ENCODE measurements around the gene RERE.

Gene RERE

DNA sequence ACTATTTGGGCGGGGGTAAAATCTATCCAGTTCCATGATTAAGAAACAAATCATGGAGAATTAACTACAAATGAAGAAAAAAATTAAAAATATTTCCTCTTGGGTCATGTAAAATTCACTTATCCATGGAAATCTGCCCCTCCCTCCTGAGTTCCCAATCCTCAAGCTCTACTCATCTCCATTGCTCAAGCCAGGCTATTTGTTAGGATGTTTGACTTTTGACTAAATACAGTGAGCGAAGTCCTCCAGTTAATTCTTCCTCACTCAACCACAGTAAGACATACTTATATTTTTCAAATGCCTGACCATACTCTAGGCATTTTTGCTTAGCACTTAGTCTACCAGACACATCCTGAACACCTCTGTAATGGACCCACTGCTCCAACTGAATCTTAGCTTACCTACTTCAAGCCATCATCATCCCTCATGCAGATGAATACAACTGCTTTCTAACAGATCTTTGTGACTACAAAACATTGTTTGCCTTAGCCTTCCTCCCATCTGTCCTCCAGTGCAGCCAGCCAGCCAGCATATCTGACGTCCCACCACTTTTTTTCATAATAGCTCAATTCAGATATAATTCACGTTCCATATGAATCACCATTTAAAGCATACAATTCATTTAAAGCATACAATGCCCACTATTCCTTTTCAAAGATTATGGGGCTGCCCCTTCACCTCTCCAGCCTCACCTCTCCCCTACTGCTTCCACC lies 154.2 kb downstream of the RERE start:
- in situ Hi-C loops (cut with MboI; ENCODE audit: low pct_unique_long_range_greater_than_20kb, low sequenced_read_pairs): no loop called here
- DNase-seq: no peak

DNA sequence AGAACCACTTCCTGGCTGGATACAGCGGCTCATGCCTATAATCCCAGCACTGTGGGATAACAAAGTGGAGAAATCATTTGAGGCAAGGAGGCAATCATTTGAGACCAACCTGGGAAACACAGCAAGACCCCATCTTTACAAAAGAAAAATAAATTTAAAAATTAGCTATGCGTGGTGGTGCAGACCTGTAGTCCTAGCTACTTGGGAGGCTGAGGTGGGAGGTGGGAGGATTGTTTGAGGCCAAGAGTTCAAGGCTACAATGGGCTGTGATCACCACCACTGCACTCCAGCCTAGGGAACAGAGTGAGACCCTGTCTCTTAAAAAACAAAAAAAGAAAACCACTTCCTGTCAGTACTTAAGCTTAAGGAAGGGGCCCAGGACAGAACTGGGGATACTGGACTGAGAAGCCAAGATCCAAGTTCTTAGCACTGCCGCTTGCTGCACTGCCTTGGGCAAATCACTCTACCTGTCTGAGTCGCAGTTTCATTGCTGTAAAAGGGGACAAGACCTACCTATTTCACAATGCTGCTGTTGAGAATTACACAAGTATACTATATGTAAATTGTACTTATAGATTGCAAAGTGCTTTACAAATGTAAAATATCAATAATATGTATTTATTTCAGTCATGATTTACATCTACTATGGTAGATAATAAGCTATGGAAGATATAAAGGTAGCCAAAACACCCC lies 154.9 kb downstream of the RERE start:
- in situ Hi-C loops (cut with MboI; ENCODE audit: low pct_unique_long_range_greater_than_20kb, low sequenced_read_pairs): no loop called here
- no peak for DNase-seq

DNA sequence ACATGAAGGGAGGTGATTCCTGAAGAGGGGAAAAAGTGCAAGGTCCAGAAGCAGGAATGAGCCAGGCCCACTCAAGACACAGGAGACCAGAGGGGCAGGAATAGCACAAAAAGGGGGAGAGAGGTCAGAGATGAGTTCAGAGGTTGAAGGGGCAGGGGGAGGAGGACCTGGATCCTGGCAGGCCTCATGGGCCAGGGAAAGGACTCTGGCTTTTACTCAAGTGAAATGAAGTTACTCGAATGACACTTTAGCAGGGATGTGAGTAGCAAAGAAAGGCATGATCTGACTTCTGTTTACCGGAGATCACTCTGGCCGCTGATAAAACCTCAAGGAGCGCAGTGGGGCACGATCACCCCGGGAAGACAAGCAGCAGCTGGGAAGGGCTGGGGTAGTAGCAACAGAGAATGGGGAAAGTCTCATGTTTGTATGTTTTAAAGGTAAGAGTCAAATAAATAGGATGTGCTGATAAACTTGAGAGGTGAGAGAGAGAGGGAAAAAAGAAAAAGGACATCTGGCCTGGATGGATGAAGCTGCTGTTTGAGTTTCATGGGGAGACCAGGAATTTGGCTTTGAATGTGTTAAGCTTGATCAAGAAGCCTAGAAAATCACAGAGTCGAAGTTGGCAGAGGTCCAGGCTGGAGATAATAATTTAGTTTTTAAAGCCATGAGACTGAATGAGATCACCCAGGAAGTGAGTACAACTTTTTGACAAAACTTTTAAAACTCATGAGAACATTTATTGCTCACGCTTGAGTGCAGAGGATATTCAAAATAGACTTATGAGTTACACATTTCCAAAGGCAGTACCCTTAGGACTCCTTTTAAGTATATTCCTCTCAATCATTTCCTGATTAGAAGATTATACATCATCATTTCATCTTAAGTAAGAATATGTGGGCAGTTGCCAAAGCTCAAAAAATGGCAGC lies 156.0 kb downstream of the RERE start:
- in situ Hi-C loops (cut with MboI; ENCODE audit: low pct_unique_long_range_greater_than_20kb, low sequenced_read_pairs): no loop called here
- no peak for DNase-seq

GRCh38 chr1:8660411-8660828 lies 157.0 kb downstream of the RERE start:
- in situ Hi-C loops (cut with MboI; ENCODE audit: low pct_unique_long_range_greater_than_20kb, low sequenced_read_pairs): no loop called here
- DNase-seq: no peak

DNA sequence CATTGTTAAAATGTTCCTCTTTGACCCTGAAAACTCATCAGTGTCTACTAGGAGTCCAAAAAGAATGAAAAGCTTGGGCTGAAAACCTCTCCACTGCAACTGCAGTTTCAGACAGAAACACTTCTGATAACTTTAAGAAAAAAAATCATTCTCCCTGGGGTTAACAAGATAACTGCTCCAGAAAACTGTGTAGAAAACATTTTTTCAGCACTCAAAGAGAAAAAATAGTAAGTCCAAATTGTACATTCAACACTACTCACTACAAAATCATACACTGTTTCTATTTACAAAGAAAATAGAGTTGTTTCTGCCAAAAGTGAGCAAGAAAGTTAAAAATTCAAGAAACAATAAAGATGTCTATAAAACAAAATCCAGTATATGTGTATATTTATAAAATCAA lies 157.8 kb downstream of the RERE start:
- in situ Hi-C loops (cut with MboI; ENCODE audit: low pct_unique_long_range_greater_than_20kb, low sequenced_read_pairs): no loop called here
- DNase-seq: no peak

GRCh38 chr1:8653878-8654277 lies 163.6 kb downstream of the RERE start:
- in situ Hi-C loops (cut with MboI; ENCODE audit: low pct_unique_long_range_greater_than_20kb, low sequenced_read_pairs): no loop called here
- no peak for DNase-seq

DNA sequence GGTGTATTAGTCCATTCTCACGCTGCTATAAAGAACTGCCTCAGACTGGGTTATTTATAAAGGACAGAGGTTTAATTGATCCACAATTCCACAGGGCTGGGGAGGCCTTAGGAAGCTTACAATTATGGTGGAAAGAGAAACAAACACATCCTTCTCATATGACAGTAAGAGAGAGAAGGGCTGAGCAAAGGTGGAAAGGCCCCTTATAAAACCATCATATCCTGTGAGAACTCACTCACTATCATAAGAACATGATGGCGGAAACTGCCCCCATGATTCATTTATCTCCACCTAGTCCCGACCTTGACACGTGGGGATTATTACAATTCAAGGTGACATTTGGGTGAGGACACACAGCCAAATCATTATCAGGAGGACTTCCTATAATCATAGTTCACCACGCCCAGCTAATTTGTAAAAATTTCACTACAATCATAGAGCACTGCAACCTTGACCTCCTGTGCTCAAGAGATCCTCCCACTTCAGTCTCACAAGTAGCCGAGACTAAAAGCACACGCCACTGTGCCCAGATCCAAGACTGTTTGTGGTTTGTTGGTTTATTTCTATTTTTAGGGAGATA lies 164.9 kb downstream of the RERE start:
- DNase-seq: no peak
- in situ Hi-C loops (cut with MboI; ENCODE audit: low pct_unique_long_range_greater_than_20kb, low sequenced_read_pairs): no loop called here

GRCh38 chr1:8651962-8652361 lies 165.5 kb downstream of the RERE start:
- in situ Hi-C loops (cut with MboI; ENCODE audit: low pct_unique_long_range_greater_than_20kb, low sequenced_read_pairs): no loop called here
- DNase-seq: no peak

DNA sequence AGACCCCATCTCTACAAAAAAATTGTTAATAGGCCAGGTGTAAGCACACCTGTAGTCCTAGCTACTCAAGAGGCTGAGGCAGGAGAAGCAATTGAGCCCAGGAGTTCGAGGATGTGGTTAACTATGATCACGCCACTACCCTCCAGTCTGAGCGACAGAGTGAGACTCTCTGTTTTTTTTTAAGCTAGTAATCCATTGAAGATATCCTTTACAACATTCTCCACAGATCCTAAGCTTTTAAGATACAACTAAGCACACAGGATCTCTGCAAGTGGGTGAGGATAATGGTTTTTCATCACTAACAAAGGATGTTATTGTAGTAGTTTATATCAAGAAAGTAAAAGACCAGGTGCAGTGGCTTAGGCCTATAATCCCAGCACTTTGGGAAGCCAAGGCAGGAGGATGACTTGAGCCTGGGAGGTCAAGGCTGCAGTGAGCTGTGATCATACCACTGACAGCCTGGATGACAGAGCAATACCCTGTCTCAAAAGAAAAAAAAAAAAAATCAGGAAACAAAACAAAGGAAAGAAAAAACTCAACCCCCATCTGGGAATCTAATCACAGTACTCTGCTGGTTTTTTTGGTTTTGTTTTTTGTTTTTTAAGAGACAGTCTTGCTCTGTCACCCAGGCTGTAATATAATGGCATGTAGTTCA lies 166.1 kb downstream of the RERE start:
- no peak for DNase-seq
- in situ Hi-C loops (cut with MboI; ENCODE audit: low pct_unique_long_range_greater_than_20kb, low sequenced_read_pairs): no loop called here

DNA sequence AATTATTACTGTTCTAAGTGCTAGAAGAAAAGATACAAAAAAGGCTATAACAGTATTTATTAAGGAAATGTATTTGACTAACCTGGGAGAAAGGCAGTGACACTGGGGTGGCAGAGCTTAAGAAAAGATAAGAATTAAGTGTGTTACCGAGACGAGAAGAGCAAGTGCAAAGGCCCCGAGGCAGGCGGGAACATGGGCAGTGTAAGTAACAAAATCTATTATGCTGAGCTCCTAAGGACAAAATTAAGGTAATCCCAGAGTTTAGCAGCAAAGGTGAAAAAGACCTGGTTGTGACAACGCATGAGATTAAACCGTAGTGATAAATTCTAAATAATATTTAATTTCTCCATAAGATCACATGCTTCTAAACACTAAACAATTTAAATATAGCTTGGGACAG lies 167.6 kb downstream of the RERE start:
- in situ Hi-C loops (cut with MboI; ENCODE audit: low pct_unique_long_range_greater_than_20kb, low sequenced_read_pairs): no loop called here

GRCh38 chr1:8649027-8649426 lies 168.4 kb downstream of the RERE start:
- in situ Hi-C loops (cut with MboI; ENCODE audit: low pct_unique_long_range_greater_than_20kb, low sequenced_read_pairs): no loop called here
- no peak for DNase-seq

More for the DNA sequence above, 167.6 kb downstream of the RERE start:
- DNase-seq: no peak

GRCh38 chr1:8646996-8647395 lies 170.4 kb downstream of the RERE start:
- no peak for DNase-seq

DNA sequence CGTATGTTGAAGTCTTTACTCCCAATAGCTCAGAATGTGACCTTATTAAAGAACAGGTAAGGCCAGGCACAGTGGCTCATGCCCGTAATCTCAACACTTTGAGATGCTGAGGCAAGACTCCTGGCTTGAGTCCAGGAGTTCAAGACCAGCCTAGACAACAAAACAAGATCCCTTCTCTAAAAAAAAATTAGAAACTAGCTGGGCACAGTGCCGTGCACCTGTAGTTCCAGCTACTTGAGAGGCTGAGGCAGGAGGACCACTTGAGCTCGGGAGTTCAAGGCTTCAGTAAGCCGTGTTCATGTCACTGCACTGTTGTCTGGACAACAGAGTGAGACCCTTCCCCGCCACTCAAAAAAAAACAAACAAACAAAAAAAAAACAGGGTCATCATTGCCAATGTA lies 171.3 kb downstream of the RERE start:
- DNase-seq: no peak
- in situ Hi-C loops (cut with MboI; ENCODE audit: low pct_unique_long_range_greater_than_20kb, low sequenced_read_pairs): no loop called here

More at GRCh38 chr1:8646996-8647395, 170.4 kb downstream of the RERE start:
- in situ Hi-C loops (cut with MboI; ENCODE audit: low pct_unique_long_range_greater_than_20kb, low sequenced_read_pairs): no loop called here

DNA sequence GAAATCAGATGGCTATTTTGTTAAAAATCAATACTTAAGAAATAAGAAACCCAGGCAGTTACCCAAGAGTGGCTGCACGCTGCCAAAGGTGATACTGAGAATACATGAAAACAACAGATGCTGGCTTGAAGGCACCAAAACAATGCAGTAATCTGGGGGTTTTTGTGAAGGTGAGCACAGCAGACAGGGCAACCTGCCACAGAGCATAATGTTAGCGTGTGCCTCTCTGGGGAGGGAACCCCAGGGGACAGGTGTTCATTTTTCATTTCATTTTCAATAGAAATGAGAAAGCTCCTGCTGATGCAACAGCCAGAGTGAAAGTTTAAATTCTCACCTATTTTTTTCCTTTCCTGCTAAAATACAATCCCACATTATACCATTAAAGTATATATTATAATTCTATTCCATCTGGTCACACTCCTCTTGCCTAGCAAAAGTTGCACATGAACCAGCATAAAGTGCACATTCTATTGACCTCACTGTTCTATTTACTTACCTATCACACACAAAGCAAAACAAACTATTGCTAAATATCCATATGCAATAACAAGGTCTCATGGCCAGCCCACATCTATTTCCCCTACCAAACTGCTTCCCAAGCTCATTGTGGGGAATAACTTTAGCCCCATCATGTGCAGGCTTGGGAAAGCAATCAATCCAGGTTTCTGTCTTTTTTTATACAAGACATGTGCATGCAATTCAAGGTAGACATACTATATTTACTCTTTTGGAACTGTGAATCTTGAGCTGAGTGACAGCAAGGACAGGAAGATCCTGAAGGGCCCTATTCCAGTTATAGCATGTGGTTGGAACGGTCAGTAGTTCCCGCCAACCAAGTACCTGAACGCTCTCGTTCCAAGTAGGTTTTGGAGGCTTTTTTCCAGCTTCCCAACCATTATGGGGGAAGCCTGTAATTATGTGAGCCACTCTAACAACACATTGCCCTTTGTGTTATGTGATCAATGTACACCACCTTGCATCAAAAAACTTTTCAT lies 173.6 kb downstream of the RERE start:
- in situ Hi-C loops (cut with MboI; ENCODE audit: low pct_unique_long_range_greater_than_20kb, low sequenced_read_pairs): no loop called here
- DNase-seq: no peak

- in situ Hi-C loops (cut with MboI; ENCODE audit: low pct_unique_long_range_greater_than_20kb, low sequenced_read_pairs): no loop called here
- no peak for DNase-seq
Measured at GRCh38 chr1:8642114-8642513, 175.3 kb downstream of the RERE start.

DNA sequence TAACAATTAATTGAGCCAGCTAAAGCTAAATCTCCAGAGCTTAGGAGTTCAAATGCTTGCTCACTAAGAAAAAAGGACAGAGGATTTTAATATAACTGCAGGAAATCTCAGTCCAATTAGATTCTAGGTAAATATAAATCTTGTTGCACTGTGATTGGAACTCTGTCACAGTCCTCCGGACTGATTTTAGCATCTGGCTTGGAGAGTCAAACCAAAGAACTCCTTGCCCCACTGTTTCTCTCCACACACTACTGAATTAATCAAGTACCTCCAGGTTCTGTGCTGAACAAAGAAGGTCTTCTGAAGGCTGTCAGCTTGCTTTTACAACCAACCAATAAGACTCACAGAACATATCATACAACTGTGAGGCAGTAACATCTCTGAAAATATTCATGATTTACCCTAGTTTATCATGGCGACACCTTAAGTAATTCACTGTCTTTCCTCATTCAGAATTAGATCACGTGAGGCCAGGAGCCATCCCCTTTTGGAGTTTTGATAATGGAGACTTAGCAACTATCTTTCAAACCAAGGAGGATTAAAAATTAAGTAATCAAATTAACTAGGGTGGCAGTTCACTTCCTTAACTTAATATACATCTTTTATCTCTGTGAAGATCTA lies 176.0 kb downstream of the RERE start:
- in situ Hi-C loops (cut with MboI; ENCODE audit: low pct_unique_long_range_greater_than_20kb, low sequenced_read_pairs): no loop called here
- DNase-seq: no peak

- no peak for DNase-seq
- in situ Hi-C loops (cut with MboI; ENCODE audit: low pct_unique_long_range_greater_than_20kb, low sequenced_read_pairs): no loop called here
Measured at GRCh38 chr1:8640950-8641349, 176.5 kb downstream of the RERE start.

DNA sequence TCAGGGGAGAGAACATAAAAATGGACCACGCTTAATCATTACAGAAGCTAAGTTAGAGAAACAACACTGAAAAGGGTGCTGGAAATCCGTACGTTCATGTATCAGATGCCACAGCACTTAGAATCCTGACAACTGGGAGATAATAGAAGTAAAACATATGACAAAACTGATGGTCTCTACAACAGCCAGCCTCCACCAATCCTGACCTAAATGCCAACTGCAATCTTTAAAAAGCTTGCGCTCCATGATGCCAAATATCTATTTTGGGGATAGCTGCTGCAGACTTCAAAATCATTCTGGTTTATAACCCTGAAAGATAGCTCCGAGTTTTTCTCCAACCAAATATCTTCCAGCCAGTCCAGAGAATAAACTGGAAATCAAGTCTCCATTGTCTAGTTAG lies 178.3 kb downstream of the RERE start:
- in situ Hi-C loops (cut with MboI; ENCODE audit: low pct_unique_long_range_greater_than_20kb, low sequenced_read_pairs): no loop called here
- no peak for DNase-seq

Data from KBM-7 (cell line).